Suprapubic skin (tissue), 4 donors: ENCODE measurements around the gene CDK8.

Source experiments
- CTCF ChIP-seq, 2 donors: fragments of 200-600 bp in 1 of 2; fragments of 450-650 bp in 1 of 2; sonication (generic) in 1 of 2; IDR thresholded peaks; one replicate each; pipeline ENCODE4 v1.5.1; 2016 to 2019; ENCODE audit warnings: antibody characterized with exemption in 2 of 2, mild to moderate bottlenecking in 1 of 2, moderate library complexity in 1 of 2
- EP300 ChIP-seq: sonication (generic); formaldehyde crosslinking; IDR thresholded peaks from one replicate; pipeline ENCODE4 v1.6.1; 2017; ENCODE audit warnings: antibody characterized with exemption
- POLR2A ChIP-seq, 2 donors: fragments of 450-650 bp; IDR thresholded peaks; one replicate each; pipeline ENCODE4 v1.6.1; 2017; ENCODE audit warnings: antibody characterized with exemption in 2 of 2, mild to moderate bottlenecking in 2 of 2, moderate library complexity in 2 of 2
- POLR2AphosphoS5 ChIP-seq, 3 donors: sonication (generic); formaldehyde crosslinking; IDR thresholded peaks; one replicate each; pipeline ENCODE4 v1.6.1; 2017; ENCODE audit warnings: antibody characterized with exemption in 3 of 3

GRCh38 chr13:26208287-26208686, 45.6 kb upstream of the CDK8 start:
- no peak for TF ChIP-seq CTCF (IDR thresholded peaks at IDR 0.05)
- no peak for TF ChIP-seq POLR2AphosphoS5 (IDR thresholded peaks at IDR 0.05)
- TF ChIP-seq POLR2A (IDR thresholded peaks at IDR 0.05): no peak
- TF ChIP-seq EP300: no peak
